Esophagus squamous epithelium (tissue), 4 donors: Measurements from ENCODE around the gene BMERB1.

Experiments used
- CTCF ChIP-seq, 6 experiments: fragments of 450-650 bp in 4 of 6; fragments of 200-600 bp in 2 of 6; sonication (generic) in 2 of 6; IDR thresholded peaks; one replicate each; pipeline ENCODE4 v1.5.1; 2016 to 2019; ENCODE audit warnings: antibody characterized with exemption in 6 of 6, mild to moderate bottlenecking in 4 of 6, moderate library complexity in 4 of 6
- POLR2A ChIP-seq, 4 donors: fragments of 450-650 bp; IDR thresholded peaks; one replicate each; pipeline ENCODE4 v1.6.1; 2017; ENCODE audit warnings: antibody characterized with exemption in 4 of 4, mild to moderate bottlenecking in 4 of 4, moderate library complexity in 3 of 4

GRCh38 chr16:15564604-15565339, 130.4 kb downstream of the BMERB1 start:
- TF ChIP-seq POLR2A (IDR thresholded peaks at IDR 0.05) (no peak), CTCF (IDR thresholded peaks at IDR 0.05) (no peak)
